Sciatic nerve (tissue), 2 donors: ENCODE results near the gene PPM1H. TPM values are rescaled to one million over a fixed set of nuclear protein-coding genes. Genes with fewer than 3 reads are reported as not detected.
A peak's percentile ranks its signal among the peaks of the same experiment; 100 is the strongest.

Source experiments
- ATAC-seq: fragments of 200-7000 bp; cut with Tn5 transposase; one replicate; pipeline ENCODE4 v1.9.1; 2020; ENCODE audit warnings: mild to moderate bottlenecking, moderate library complexity
- DNase-seq: peaks from one replicate; pipeline ENCODE4 v3.0.0-alpha.2; 2020; ENCODE audit warnings: low spot score
- intact Hi-C: fragments of 100-400 bp; cut with DNase I; formaldehyde crosslinking; loops from one replicate; pipeline ENCODE4 v1.14.2; 2022
- total RNA-seq: library from RNA; stranded (reverse); fragmentation: NEBNext Ultra II Directional; extraction: Animal tissue kit (Norgen Biotek cat#: 25700); gene quantifications from one replicate; pipeline ENCODE4 v1.2.1, GENCODE V29; 2021
- donor health status: DM: no; HTN: no; CAD: no.
- donor health status: DM: no; HTN: no; CAD: no.

PPM1H gene
- total RNA-seq, 1 donor from 2014 or later, result 12.3 TPM

DNA sequence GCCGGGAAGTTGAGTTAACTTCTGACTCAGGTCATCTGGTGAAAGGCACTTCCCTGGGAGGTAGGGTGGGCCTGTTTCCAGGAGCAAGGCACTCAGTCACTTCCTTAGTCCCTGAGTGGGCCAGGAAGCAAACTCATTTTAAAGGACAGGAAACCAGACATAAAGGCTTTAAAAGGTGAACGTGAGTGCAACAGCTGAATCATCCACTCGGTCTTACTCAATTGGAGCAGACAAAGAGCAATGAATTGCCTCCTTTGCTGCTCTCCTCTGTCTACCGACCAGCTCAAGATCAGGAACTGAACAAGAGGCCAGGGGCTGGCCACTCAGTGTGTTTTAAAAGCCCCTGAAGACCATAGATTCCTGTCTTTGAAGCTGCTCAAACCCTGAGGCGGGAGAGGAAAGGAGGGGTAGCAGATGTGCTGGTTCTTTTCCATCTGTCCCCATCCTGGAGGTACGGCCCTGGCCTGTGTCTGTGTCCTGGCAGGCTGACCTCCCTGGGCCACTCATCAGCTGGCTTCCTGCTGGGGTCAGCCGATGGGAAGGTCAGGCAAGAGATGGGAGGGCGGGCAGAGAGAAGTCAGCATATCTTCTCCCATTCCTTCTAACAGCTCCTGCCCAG lies 148.9 kb downstream of the PPM1H start:
- intact Hi-C loops, result no loop called here
- DNase-seq (no peak), ATAC-seq (peak; percentile 63)

- DNase-seq (no peak), ATAC-seq (no peak)
- intact Hi-C loops, result no loop called here
Measured at GRCh38 chr12:62784576-62784975, 150.4 kb downstream of the PPM1H start.

DNA sequence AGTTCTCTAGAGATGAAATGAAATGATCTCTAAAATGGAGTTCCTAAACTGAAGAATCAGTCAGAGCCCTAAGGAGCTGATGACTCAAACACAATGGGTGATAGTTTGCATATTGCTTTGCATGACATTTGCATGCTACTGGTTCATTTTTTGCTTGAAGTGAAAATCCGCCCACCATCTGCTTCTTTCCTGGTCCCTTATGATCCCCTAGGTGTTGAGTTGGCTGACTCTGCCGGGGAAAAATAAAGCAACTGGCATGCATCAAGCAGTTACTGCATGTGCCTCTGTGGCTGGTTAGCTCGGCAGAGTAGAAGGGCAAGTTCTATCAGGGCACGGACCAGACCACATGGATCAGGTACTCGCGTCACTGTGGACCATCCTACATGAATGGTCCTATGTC lies 151.1 kb downstream of the PPM1H start:
- intact Hi-C loops, result no loop called here
- no peak for ATAC-seq

GRCh38 chr12:62781136-62781880 lies 153.6 kb downstream of the PPM1H start:
- intact Hi-C loops, result no loop called here
- DNase-seq (no peak), ATAC-seq (no peak)

More for the DNA sequence above, 151.1 kb downstream of the PPM1H start:
- no peak for DNase-seq

DNA sequence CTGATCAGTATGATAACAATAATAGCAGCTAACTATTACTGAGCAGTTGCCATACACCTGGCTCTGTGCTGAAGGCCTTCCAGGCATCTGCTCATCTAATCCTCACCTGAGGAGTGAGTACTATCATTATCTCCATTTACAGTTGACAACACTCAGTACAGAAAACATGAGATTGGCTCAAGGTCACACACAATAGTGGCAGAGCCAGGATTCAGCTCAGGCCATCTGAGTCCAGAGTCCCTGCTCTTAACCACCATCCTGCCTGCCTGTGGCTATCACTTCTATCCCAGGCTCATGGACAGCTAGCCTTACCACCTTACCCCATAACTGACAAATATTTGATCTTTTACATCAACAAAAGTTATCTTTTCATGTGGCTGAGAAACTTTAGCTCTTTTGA lies 155.5 kb downstream of the PPM1H start:
- DNase-seq (no peak), ATAC-seq (no peak)
- intact Hi-C loops, result no loop called here

DNA sequence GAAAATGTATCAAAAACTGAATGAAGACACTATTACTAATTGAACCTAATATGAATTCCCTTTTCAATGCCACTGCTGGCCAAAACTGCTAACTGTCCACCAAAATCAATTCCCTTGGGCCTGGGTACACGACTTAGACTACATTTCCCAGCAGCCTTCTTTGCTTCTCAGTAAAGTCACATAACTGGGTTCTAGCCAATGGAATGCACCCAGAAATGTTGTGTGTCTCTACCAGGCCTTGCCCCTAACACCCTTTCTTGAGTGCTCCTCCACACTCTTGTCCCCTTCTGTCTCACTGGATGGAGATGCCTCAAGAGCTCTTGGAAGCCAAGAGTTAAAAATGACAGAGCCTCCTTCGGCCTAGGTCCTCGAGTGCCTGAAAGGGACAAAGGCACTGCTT lies 156.8 kb downstream of the PPM1H start:
- ATAC-seq, result no peak
- no peak for DNase-seq
- intact Hi-C loops, result no loop called here

DNA sequence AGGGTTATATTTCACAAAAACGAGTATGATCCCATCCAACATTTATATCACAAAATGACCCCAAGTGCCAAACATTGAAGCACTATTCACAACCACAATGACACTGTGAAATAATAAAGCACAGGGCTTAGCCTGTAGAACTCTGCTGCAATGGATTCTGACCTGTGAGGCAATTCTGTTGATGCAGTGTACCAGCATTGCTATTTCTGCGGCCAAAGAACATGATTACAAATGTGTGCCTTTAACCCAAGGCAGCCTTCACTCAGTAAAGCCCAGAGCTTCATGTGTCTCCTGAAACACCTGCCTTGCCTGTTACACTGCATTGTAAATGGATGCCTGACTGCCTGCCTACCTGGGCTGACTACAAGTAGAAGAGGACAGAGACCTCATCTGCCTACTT lies 158.0 kb downstream of the PPM1H start:
- DNase-seq (no peak), ATAC-seq (no peak)
- intact Hi-C loops, result no loop called here

DNA sequence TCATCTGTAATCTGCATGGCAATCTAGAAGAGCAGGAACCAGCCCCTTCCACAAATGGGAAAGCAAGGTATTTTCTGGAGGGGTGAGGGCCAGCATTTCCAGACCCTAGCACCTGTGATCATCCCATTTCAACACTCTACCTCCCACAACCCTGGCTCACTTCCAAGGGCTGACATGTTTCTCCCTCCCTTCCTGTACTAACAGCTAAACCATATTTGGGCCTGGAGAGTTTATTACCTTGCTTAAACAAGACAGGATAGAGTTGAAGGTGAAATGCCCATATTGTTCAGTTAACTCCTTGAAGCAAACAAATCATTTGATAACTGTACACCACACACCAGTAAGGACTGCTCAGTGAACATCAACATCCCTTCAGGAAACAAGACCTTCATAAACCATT lies 158.4 kb downstream of the PPM1H start:
- DNase-seq, result no peak
- intact Hi-C loops, result no loop called here
- no peak for ATAC-seq

GRCh38 chr12:62774794-62775193 lies 160.2 kb downstream of the PPM1H start:
- ATAC-seq, result no peak
- intact Hi-C loops, result no loop called here

DNA sequence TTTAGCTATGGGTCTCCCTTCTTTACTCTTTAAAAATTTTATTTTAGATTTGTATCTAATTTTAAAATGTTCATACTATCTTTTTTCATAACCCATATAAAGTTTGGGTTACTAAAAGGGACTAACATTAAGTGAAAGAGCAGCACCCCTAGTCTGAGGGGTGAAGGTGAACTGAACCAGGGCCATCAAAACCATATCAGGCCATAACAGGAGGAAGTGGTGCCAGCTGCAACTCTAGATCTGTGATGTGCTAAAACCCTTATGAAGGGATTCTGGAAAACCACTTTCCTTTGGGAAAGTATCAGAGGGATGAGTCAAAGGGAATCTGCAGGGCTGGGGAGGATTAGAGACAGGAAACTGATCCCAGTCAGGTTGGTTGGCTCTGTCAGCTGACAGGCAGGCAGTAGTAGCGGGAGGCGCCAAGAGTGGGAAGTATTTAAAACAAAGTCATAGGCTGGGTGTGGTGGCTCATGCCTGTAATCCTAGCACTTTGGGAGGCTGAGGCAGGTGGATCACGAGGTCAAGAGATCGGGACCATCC lies 162.5 kb downstream of the PPM1H start:
- intact Hi-C loops, result no loop called here
- DNase-seq (no peak), ATAC-seq (no peak)

More at GRCh38 chr12:62774794-62775193, 160.2 kb downstream of the PPM1H start:
- DNase-seq, result no peak

- ATAC-seq, result no peak
Measured at GRCh38 chr12:62771828-62772227, 163.1 kb downstream of the PPM1H start.

GRCh38 chr12:62770381-62770780 lies 164.6 kb downstream of the PPM1H start:
- intact Hi-C loops, result no loop called here
- DNase-seq, result no peak
- no peak for ATAC-seq

More at GRCh38 chr12:62771828-62772227, 163.1 kb downstream of the PPM1H start:
- intact Hi-C loops, result no loop called here
- DNase-seq, result no peak

- ATAC-seq (no peak), DNase-seq (no peak)
- intact Hi-C loops, result no loop called here
Measured at GRCh38 chr12:62769076-62769619, 165.8 kb downstream of the PPM1H start.

- intact Hi-C loops, result no loop called here
- ATAC-seq, result no peak
- no peak for DNase-seq
Measured at GRCh38 chr12:62767946-62768345, 167.0 kb downstream of the PPM1H start.

DNA sequence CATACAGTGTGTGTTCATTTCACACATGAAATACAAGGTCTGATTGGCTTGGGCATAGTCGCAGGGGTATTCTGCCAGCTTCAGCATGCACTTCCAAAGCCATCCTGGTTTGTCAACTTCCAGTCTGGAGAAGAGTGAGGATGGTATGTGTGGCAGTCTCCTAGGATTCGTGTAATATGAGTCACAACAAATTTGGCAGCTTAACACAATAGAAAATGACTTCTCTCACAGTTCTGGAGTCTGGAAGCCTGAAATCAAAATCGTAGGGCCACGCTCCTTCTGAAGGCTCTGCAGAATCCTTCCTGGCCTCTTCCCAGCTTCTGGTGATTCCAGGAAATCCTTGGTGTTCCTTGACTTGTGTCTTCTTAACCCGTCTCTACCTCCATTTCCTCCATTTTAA lies 167.5 kb downstream of the PPM1H start:
- ATAC-seq, result no peak
- DNase-seq, result no peak
- intact Hi-C loops, result no loop called here

GRCh38 chr12:62766496-62766895 lies 168.5 kb downstream of the PPM1H start:
- intact Hi-C loops, result no loop called here
- no peak for DNase-seq
- no peak for ATAC-seq

GRCh38 chr12:62763861-62764645 lies 170.9 kb downstream of the PPM1H start:
- no peak for DNase-seq
- ATAC-seq, result peak; percentile 64
- intact Hi-C loops, result no loop called here

DNA sequence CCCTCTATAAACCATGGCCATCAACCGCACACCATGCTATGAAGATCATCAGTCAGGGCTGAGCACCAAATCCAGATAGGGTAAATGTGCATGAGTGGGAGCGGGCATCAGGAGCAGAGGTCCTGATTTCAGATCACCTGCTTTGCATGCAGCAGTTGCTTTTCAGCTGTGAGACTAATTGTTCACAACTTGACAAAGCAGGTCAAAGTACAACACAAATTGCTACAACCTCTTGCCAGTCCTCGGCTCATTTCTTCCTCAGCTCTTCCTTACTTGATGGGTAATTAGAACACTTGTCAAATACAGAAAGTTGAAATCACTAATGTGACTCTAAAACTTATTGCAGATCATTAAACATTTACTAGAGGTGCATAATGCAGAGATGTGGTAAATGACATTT lies 171.6 kb downstream of the PPM1H start:
- intact Hi-C loops, result no loop called here
- DNase-seq, result no peak

GRCh38 chr12:62762645-62763044 lies 172.3 kb downstream of the PPM1H start:
- no peak for ATAC-seq
- DNase-seq, result no peak

More for the DNA sequence above, 171.6 kb downstream of the PPM1H start:
- ATAC-seq, result no peak

More at GRCh38 chr12:62762645-62763044, 172.3 kb downstream of the PPM1H start:
- intact Hi-C loops, result no loop called here
